ENCODE measurements around the gene STK38L. TPM values are rescaled to one million over a fixed set of nuclear protein-coding genes. Genes with fewer than 3 reads are reported as not detected.
A peak's percentile ranks its signal among the peaks of the same experiment; 100 is the strongest.

The STK38L gene
- total and polyA plus RNA-seq, 2 of the 8 experiments (the other 6 are each of a cell fraction or from before 2014, with no cell fraction given): 8.1 to 63.6 TPM

DNA sequence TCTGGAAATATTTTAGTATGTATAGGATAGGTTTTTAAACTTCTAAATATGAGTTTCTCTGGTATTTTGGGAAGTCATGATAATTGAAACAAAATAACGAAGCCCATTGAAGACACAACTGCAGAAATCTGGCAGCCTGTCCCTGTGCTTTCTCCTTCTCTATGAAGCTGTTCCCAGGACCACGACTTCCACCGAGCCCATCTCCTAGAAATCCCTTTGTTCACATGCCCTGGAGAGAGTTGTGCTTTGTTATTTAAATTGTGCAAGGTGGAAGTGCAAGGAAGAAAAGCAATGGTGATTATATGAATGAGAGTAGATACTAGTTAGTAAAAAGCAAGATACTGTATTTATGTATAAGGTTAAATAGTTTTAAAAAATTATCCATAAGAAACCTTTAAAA is 32.2 kb downstream of the STK38L start:
- Histone ChIP-seq H3K9ac (replicated peaks in 1 of 4; ENCODE audit: extremely low read depth in 1 of 4, low read depth in 3 of 4, low read length in 3 of 4) (no peak overlapping the region), H4K8ac (ENCODE audit: extremely low read depth, insufficient read depth, low read length) (no peak overlapping the region), H2BK12ac (ENCODE audit: low read depth, low read length) (no peak overlapping the region), H3K4me3 (ENCODE audit: extremely low read depth in 1 of 4, insufficient read depth in 2 of 4, low read depth in 3 of 4, low read length in 4 of 4) (peak overlapping the region in 1 of 4 experiments; percentile 20; a peak in 1 of 8 replicates), H3K23me2 (ENCODE audit: low read depth, low read length) (no peaks in the 10 kb centered on the region; the same call in 1 of the 2 replicates), H3K4ac (replicated peaks; ENCODE audit: insufficient read length, low read depth, low read length) (no peak overlapping the region), H2BK120ac (replicated peaks; ENCODE audit: low read depth, low read length) (no peak overlapping the region), H3K79me1 (ENCODE audit: low read depth, low read length) (no peaks in the 10 kb centered on the region), H2BK20ac (ENCODE audit: low read length) (no peak overlapping the region), H3K18ac (ENCODE audit: extremely low read depth, low read length) (no peak overlapping the region), H2AFZ (ENCODE audit: low read length) (no peak overlapping the region), H3K4me2 (ENCODE audit: insufficient read depth in 1 of 2, low read depth in 2 of 2, low read length in 2 of 2) (peak overlapping the region; percentile 1 to 12; a peak in 2 of 4 replicates), H3K56ac (replicated peaks; ENCODE audit: insufficient read length, low read depth, low read length) (no peak overlapping the region), H3K14ac (ENCODE audit: insufficient read length) (no peak overlapping the region), H4K91ac (replicated peaks; ENCODE audit: insufficient read length, low read length) (no peak overlapping the region), H2BK15ac (ENCODE audit: low read length) (no peak overlapping the region), H4K20me1 (replicated peaks in 1 of 2; ENCODE audit: control insufficient read depth in 1 of 2, insufficient read depth in 2 of 2, low read length in 2 of 2) (no peaks in the 10 kb centered on the region), H4K5ac (ENCODE audit: insufficient read length, low read depth, low read length) (no peak overlapping the region), H3K36me3 (ENCODE audit: control insufficient read depth in 2 of 4, insufficient read depth in 4 of 4, low read length in 3 of 4) (no peaks in the 10 kb centered on the region), H2BK5ac (ENCODE audit: low read depth, low read length) (no peak overlapping the region), H3K27ac (ENCODE audit: low read depth, low read length) (no peak overlapping the region), H3K79me2 (ENCODE audit: control insufficient read depth in 1 of 2, insufficient read depth in 2 of 2, low read length in 2 of 2) (peaks cover 0 to 53% of the 10 kb centered on the region in 2 experiments; a peak in 3 of 4 replicates), H3K4me1 (replicated peaks in 1 of 4; ENCODE audit: control insufficient read depth in 3 of 4, insufficient read depth in 4 of 4, low read length in 3 of 4) (peaks cover 0 to 18% (median 10%) of the 10 kb centered on the region in 4 experiments; a peak in 5 of 7 replicates), H3K9me3 (ENCODE audit: insufficient read depth in 2 of 2, low read depth in 1 of 2, low read length in 1 of 2) (no peaks in the 10 kb centered on the region), H2AK5ac (ENCODE audit: low read depth, low read length) (no peak overlapping the region), H3K27me3 (replicated peaks in 1 of 4; ENCODE audit: control insufficient read depth in 3 of 4, extremely low read depth in 1 of 4, insufficient read depth in 3 of 4, low read length in 3 of 4) (no peaks in the 10 kb centered on the region), H3K23ac (ENCODE audit: insufficient read length) (no peak overlapping the region)
- CTCF ChIA-PET (ENCODE audit: partially characterized antibody): interaction anchor here (1.0 kb wide), 1 partner anchor 30 kb away, joined by 4 read pairs; no protein-coding TSS in a partner anchor
- POLR2A ChIA-PET (ENCODE audit: partially characterized antibody): interaction anchor here (0.6 to 1.4 kb wide), 2 partner anchors 27 to 263 kb away, joined by 3 read pairs; no protein-coding TSS in a partner anchor
- FAIRE-seq (peak; percentile 63), DNase-seq (ENCODE audit: low read depth in 1 of 2, low spot score in 2 of 2) (no peak)
- TF ChIP-seq HDAC2 (IDR thresholded peaks at IDR 0.05; ENCODE audit: borderline replicate concordance in 1 of 2, low read depth in 2 of 2, low read length in 2 of 2) (0 out of 4 replicates have a peak, but pooled peaks of 1 of the 2 experiments have one; percentile 47), TCF12 (IDR thresholded peaks at IDR 0.05; ENCODE audit: low read depth, low read length) (no peak)
- 14% methylated on average over 3 of the region's 3 CpGs; no CpG with 5 or more reads in 1 of the 2 experiments for WGBS, 2 experiments (ENCODE audit: extremely low coverage in 1 of 2, insufficient coverage in 1 of 2, insufficient read length in 1 of 2, insufficient replicate concordance in 2 of 2, low coverage in 1 of 2, low lambda C conversion rate in 2 of 2, missing lambda C conversion rate in 1 of 2)

Measured in H1 (cell line).